ENCODE measurements around the gene RTL1. TPM values are rescaled to one million over a fixed set of nuclear protein-coding genes. Genes with fewer than 3 reads are reported as not detected.

Gene RTL1
- total and polyA plus RNA-seq, 10 of the 15 experiments (the other 5 are each of a cell fraction or from before 2014, with no cell fraction given), result not detected

DNA sequence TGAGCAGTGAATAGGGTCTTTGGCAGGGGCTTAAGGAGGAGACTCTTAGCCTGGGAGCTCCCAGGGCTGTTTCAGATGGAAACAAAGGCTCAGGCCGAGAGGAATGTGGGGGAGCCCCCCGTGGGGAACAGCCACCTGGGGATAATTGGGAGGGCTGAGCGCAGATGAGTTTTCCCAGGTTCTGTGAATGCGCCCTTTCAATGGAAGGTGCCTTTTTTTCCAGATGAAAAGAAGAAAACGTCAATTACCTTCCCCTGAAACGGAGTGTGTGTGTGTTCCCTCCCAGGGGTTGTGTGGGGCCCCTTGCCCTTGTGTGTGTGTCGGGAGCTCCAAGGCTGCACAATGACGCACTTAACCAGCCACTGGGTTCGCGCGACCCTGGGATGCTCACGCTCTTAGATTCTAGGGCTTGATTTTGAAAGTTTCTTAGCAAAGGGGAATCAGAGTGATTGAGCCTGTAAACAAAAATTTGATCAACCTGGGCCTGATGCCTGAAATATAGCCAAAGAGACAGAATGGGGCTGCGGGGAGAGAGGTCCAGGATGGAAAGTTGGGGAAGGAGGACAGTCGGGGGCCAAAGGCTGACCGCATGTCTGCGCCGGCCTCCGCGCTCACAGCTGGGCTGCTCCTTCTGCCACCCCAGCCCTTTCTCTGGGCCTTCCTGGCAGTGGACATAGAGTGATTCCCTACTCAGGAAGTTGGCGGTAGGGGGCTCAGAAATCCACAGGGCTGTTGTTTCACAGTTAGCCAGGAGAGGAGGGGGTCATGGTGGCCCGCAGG, 63.0 kb downstream of the RTL1 start (continued):
- TF ChIP-seq MTA2 (IDR thresholded peaks at IDR 0.05; ENCODE audit: low read depth) (no peak), PAX8 (IDR thresholded peaks at IDR 0.05) (no peak), PAX5 (IDR thresholded peaks at IDR 0.05; ENCODE audit: borderline replicate concordance, low read depth, low read length) (no peak), BCLAF1 (IDR thresholded peaks at IDR 0.05) (no peak), BHLHE40 (IDR thresholded peaks at IDR 0.05; ENCODE audit: borderline replicate concordance in 1 of 2, low read depth in 2 of 2, low read length in 1 of 2) (no peak), STAT3 (IDR thresholded peaks at IDR 0.05; ENCODE audit: low read depth, low read length) (no peak), ZNF622 (IDR thresholded peaks at IDR 0.05) (no peak), ELK1 (IDR thresholded peaks at IDR 0.05; ENCODE audit: low read depth, low read length) (no peak), POLR2A (IDR thresholded peaks at IDR 0.05; ENCODE audit: low read depth, low read length) (no peak), TCF3 (IDR thresholded peaks at IDR 0.05; ENCODE audit: borderline replicate concordance, insufficient read depth, low read depth, low read length) (no peak), ZNF24 (IDR thresholded peaks at IDR 0.05) (no peak), TBL1XR1 (IDR thresholded peaks at IDR 0.05; ENCODE audit: low read depth, low read length) (no peak), BRCA1 (IDR thresholded peaks at IDR 0.05; ENCODE audit: low read depth, low read length) (no peak)
- TF ChIP-seq, protein P1, sequence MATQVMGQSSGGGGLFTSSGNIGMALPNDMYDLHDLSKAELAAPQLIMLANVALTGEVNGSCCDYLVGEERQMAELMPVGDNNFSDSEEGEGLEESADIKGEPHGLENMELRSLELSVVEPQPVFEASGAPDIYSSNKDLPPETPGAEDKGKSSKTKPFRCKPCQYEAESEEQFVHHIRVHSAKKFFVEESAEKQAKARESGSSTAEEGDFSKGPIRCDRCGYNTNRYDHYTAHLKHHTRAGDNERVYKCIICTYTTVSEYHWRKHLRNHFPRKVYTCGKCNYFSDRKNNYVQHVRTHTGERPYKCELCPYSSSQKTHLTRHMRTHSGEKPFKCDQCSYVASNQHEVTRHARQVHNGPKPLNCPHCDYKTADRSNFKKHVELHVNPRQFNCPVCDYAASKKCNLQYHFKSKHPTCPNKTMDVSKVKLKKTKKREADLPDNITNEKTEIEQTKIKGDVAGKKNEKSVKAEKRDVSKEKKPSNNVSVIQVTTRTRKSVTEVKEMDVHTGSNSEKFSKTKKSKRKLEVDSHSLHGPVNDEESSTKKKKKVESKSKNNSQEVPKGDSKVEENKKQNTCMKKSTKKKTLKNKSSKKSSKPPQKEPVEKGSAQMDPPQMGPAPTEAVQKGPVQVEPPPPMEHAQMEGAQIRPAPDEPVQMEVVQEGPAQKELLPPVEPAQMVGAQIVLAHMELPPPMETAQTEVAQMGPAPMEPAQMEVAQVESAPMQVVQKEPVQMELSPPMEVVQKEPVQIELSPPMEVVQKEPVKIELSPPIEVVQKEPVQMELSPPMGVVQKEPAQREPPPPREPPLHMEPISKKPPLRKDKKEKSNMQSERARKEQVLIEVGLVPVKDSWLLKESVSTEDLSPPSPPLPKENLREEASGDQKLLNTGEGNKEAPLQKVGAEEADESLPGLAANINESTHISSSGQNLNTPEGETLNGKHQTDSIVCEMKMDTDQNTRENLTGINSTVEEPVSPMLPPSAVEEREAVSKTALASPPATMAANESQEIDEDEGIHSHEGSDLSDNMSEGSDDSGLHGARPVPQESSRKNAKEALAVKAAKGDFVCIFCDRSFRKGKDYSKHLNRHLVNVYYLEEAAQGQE (IDR thresholded peaks at IDR 0.05; ENCODE audit: low read depth, low read length), result no peak

Measured in GM12878 (cell line).